Measurements from ENCODE around the gene PDCD4. TPM values are rescaled to one million over a fixed set of nuclear protein-coding genes. Genes with fewer than 3 reads are reported as not detected.

Gene PDCD4
- total and polyA plus RNA-seq, 4 donors = 14.7 to 94.4 (median 25.1) TPM

- TF ChIP-seq REST (IDR thresholded peaks at IDR 0.05) = no peak
Observed at GRCh38 chr10:110887560-110887959, 15.8 kb downstream of the PDCD4 start (continued).

- H3K4me1 ChIP-seq (ENCODE audit: control insufficient read depth in 4 of 4, insufficient read depth in 4 of 4, low read length in 3 of 4) = peaks cover 0 to 12% (median 6%) of the 10 kb centered on the region in 4 donors
- no peak for DNase-seq (ENCODE audit: low spot score)
- 92% methylated on average over 3 of the region's 3 CpGs for WGBS
- no peaks in the 10 kb centered on the region for H3K27me3 ChIP-seq (ENCODE audit: control insufficient read depth in 4 of 4, insufficient read depth in 4 of 4, low read length in 3 of 4)
- no peak for TF ChIP-seq FOXA2 (IDR thresholded peaks at IDR 0.05)
- TF ChIP-seq RAD21 (IDR thresholded peaks at IDR 0.05) = no peak
- no peak for TF ChIP-seq TAF1 (conservative IDR thresholded peaks at IDR 0.05)
- no peak for TF ChIP-seq FOXA1 (IDR thresholded peaks at IDR 0.05)
- no peak for TF ChIP-seq ATF3 (IDR thresholded peaks at IDR 0.05)
- TF ChIP-seq JUND (IDR thresholded peaks at IDR 0.05) = no peak
- no peak for TF ChIP-seq MAX (IDR thresholded peaks at IDR 0.05)
- no peak for TF ChIP-seq HNF4A (conservative IDR thresholded peaks at IDR 0.05)
- TF ChIP-seq NR2F2 (IDR thresholded peaks at IDR 0.05) = no peak
- TF ChIP-seq CTCF (IDR thresholded peaks at IDR 0.05; ENCODE audit: low read depth, low read length, missing input control) = no peak
- no peak for TF ChIP-seq SP1 (IDR thresholded peaks at IDR 0.05)
- TF ChIP-seq GABPA (IDR thresholded peaks at IDR 0.05 in 1 of 2, conservative IDR thresholded peaks at IDR 0.05 in 1 of 2) = no peak
- no peak for TF ChIP-seq HNF4G (IDR thresholded peaks at IDR 0.05)
- TF ChIP-seq YY1 (IDR thresholded peaks at IDR 0.05) = no peak
- no peak for TF ChIP-seq EGR1 (IDR thresholded peaks at IDR 0.05; ENCODE audit: low read depth in 2 of 2)
- TF ChIP-seq REST (IDR thresholded peaks at IDR 0.05) = no peak
- TF ChIP-seq RXRA (IDR thresholded peaks at IDR 0.05) = no peak
- H3K9ac ChIP-seq (ENCODE audit: low read depth in 1 of 2, low read length in 2 of 2) = no peak overlapping the region
- H3K9me3 ChIP-seq (ENCODE audit: control insufficient read depth in 4 of 4, low read length in 3 of 4) = no peaks in the 10 kb centered on the region
- H3K4me3 ChIP-seq (ENCODE audit: low read depth in 1 of 3, low read length in 3 of 3) = no peak overlapping the region
- H3K27ac ChIP-seq (ENCODE audit: low read depth in 1 of 2, low read length in 2 of 2) = no peak overlapping the region
- peaks cover 0 to 42% (median 22%) of the 10 kb centered on the region in 4 donors for H3K36me3 ChIP-seq (ENCODE audit: control insufficient read depth in 4 of 4, insufficient read depth in 3 of 4, low read depth in 1 of 4, low read length in 3 of 4)
Observed at GRCh38 chr10:110892602-110893288, 21.0 kb downstream of the PDCD4 start.

Data from liver (tissue), 9 donors.